ENCODE results near the gene GRK3. TPM values are rescaled to one million over a fixed set of nuclear protein-coding genes. Genes with fewer than 3 reads are reported as not detected.

Gene GRK3
- total RNA-seq, 6 experiments from 2014 or later: 1.1 to 4.9 (median 3.6) TPM

DNA sequence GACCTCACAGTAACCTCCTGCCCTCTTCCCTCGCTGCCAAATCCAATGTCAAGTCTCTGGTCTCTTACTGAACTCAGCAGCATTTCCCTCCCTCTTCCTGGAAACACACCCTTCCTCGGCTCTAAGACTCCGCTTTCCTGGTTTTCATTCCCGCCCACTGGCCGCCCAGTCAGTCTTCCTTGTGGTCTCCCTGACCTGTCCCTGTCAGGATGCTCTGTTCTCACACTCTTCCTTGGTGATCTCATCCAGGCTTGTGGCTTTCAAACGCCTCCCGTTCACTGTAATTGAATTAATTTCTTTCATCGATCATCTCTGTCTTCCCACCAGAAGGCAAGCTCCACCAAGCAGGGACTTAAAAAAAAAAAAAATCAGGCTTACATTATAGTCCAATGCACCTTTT lies 211.1 kb downstream of the GRK3 start:
- DNase-seq: no peak
- no peaks in the 10 kb centered on the region for H3K27me3 ChIP-seq
- WGBS (ENCODE audit: insufficient coverage, low coverage, low lambda C conversion rate, missing lambda C conversion rate): 50% methylated on average over 8 of the region's 8 CpGs
- no peaks in the 10 kb centered on the region for H3K36me3 ChIP-seq
- H3K27ac ChIP-seq: no peak overlapping the region
- no peaks in the 10 kb centered on the region for H3K9me3 ChIP-seq
- H3K4me3 ChIP-seq: no peak overlapping the region
- no peaks in the 10 kb centered on the region for H3K4me1 ChIP-seq
- TF ChIP-seq, protein P1, sequence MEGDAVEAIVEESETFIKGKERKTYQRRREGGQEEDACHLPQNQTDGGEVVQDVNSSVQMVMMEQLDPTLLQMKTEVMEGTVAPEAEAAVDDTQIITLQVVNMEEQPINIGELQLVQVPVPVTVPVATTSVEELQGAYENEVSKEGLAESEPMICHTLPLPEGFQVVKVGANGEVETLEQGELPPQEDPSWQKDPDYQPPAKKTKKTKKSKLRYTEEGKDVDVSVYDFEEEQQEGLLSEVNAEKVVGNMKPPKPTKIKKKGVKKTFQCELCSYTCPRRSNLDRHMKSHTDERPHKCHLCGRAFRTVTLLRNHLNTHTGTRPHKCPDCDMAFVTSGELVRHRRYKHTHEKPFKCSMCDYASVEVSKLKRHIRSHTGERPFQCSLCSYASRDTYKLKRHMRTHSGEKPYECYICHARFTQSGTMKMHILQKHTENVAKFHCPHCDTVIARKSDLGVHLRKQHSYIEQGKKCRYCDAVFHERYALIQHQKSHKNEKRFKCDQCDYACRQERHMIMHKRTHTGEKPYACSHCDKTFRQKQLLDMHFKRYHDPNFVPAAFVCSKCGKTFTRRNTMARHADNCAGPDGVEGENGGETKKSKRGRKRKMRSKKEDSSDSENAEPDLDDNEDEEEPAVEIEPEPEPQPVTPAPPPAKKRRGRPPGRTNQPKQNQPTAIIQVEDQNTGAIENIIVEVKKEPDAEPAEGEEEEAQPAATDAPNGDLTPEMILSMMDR (IDR thresholded peaks at IDR 0.05): no peak
- TF ChIP-seq POLR2A (IDR thresholded peaks at IDR 0.05): no peak
- intact Hi-C loops (cut with DNase I): no loop called here
- no peak for ATAC-seq

DNA sequence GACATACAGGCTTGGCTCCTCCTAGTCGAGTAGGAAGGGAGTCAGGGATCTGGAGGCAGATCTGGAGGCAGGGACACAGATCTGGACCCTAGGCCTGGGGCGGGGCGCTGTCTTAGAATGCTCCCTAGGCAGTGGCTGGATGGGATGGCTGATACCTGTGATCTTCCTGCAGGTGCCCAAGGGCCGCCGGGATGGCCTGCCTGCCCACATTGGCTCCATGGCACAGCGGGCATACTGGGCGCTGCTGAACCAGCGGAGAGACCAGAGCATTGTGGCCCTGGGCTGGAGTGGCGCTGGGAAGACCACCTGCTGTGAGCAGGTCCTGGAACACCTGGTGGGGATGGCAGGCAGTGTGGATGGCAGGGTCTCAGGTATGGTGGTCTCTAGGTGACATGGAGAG lies 212.9 kb downstream of the GRK3 start:
- H3K4me1 ChIP-seq: no peaks in the 10 kb centered on the region
- no peak for TF ChIP-seq POLR2A (IDR thresholded peaks at IDR 0.05)
- TF ChIP-seq, protein P1 (IDR thresholded peaks at IDR 0.05): no peak
- no peaks in the 10 kb centered on the region for H3K36me3 ChIP-seq
- H3K4me3 ChIP-seq: no peak overlapping the region
- H3K9me3 ChIP-seq: no peaks in the 10 kb centered on the region
- no peak overlapping the region for H3K27ac ChIP-seq
- DNase-seq (no peak), ATAC-seq (no peak)
- 50% methylated on average over 1 of the region's 9 CpGs for WGBS (ENCODE audit: insufficient coverage, low coverage, low lambda C conversion rate, missing lambda C conversion rate)
- H3K27me3 ChIP-seq: no peaks in the 10 kb centered on the region
- intact Hi-C loops (cut with DNase I): no loop called here

DNA sequence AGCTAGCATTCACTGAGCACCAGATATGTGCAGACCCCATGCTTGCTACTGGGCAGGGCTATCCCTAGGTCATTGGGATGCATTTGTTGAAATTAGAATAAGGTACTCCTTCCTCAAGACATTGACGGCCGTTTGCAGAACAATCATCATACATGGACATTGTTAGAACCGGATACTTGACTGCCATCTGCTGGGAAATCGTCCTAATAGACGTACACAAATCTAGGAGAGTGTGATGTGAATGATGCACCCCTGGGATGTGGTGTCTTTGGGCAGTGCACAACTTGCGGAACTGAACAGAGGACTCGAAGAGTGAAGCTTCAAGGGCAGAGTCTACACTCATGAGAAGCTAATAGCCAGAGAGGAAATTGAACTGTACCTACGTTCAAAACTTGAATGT lies 213.4 kb downstream of the GRK3 start:
- Histone ChIP-seq H3K9me3 (no peaks in the 10 kb centered on the region), H3K36me3 (no peaks in the 10 kb centered on the region), H3K27me3 (no peaks in the 10 kb centered on the region), H3K4me1 (no peaks in the 10 kb centered on the region), H3K27ac (no peak overlapping the region), H3K4me3 (no peak overlapping the region)
- DNase-seq: no peak
- peak in 3 of 4 donors; percentile 23 to 61 (median 59) for ATAC-seq
- intact Hi-C loops (cut with DNase I): no loop called here
- 17% methylated on average over 8 of the region's 8 CpGs for WGBS (ENCODE audit: insufficient coverage, low coverage, low lambda C conversion rate, missing lambda C conversion rate)
- TF ChIP-seq, protein P1 (IDR thresholded peaks at IDR 0.05): peak in 3 of 4 donors; percentile 20 to 41 (median 37)
- no peak for TF ChIP-seq POLR2A (IDR thresholded peaks at IDR 0.05)

Small RNA genes lying within 50 kb of the gene (small RNA-seq; reads per million reads assigned to genes)
- 0 to 0.48 reads per million in 2 experiments for gene RNA5SP494

Other genes starting within 250 kb of the GRK3 start
- under 1 TPM in 5 of 6 experiments, not detected in 1; 0.04 to 0.56 (median 0.07) TPM for gene MYO18B, start 177.5 kb downstream of the GRK3 start, total RNA-seq